HEK293T (cell line): ENCODE data around the gene FAM3C.

Experiments
- BHLHE40 ChIP-seq: fragments of 450-650 bp; IDR thresholded peaks from 2 replicates; pipeline ENCODE4 v1.6.1; 2016; ENCODE audit warnings: mild to moderate bottlenecking, moderate library complexity, borderline replicate concordance
- CTBP1 ChIP-seq: fragments of 450-650 bp; IDR thresholded peaks from 2 replicates; pipeline ENCODE4 v1.6.1; 2016; ENCODE audit warnings: borderline replicate concordance
- ELF4 ChIP-seq: fragments of 450-650 bp; IDR thresholded peaks from 2 replicates; pipeline ENCODE4 v1.6.1; 2017; ENCODE audit warnings: antibody characterized with exemption
- FOXA1 ChIP-seq: fragments of 450-650 bp; IDR thresholded peaks from 2 replicates; pipeline ENCODE4 v1.6.1; 2016; ENCODE audit warnings: mild to moderate bottlenecking
- FOXK2 ChIP-seq: fragments of 450-650 bp; IDR thresholded peaks from 2 replicates; pipeline ENCODE4 v1.6.1; 2016; ENCODE audit warnings: mild to moderate bottlenecking
- FOXM1 ChIP-seq: fragments of 450-650 bp; IDR thresholded peaks from 2 replicates; pipeline ENCODE4 v1.6.1; 2017; ENCODE audit warnings: mild to moderate bottlenecking, borderline replicate concordance
- HDGF ChIP-seq: fragments of 450-650 bp; IDR thresholded peaks from 2 replicates; pipeline ENCODE4 v1.6.1; 2017; ENCODE audit warnings: antibody characterized with exemption, borderline replicate concordance
- L3MBTL2 ChIP-seq: fragments of 450-650 bp; conservative IDR thresholded peaks from 2 replicates; pipeline ENCODE4 v1.6.1; 2016; ENCODE audit warnings: mild to moderate bottlenecking
- LEF1 ChIP-seq: fragments of 450-650 bp; IDR thresholded peaks from 2 replicates; pipeline ENCODE4 v1.6.1; 2017; ENCODE audit warnings: mild to moderate bottlenecking, borderline replicate concordance
- NFRKB ChIP-seq: fragments of 450-650 bp; IDR thresholded peaks from 2 replicates; pipeline ENCODE4 v1.6.1; 2016; ENCODE audit warnings: mild to moderate bottlenecking, moderate library complexity
- PKNOX1 ChIP-seq: fragments of 450-650 bp; IDR thresholded peaks from 2 replicates; pipeline ENCODE4 v1.6.1; 2016
- SP1 ChIP-seq: fragments of 450-650 bp; IDR thresholded peaks from 2 replicates; pipeline ENCODE4 v1.6.1; 2017
- SUZ12 ChIP-seq: fragments of 450-650 bp; IDR thresholded peaks from 2 replicates; pipeline ENCODE4 v1.6.1; 2016; ENCODE audit warnings: mild to moderate bottlenecking
- TARDBP ChIP-seq: fragments of 450-650 bp; IDR thresholded peaks from 2 replicates; pipeline ENCODE4 v1.6.1; 2016

- TF ChIP-seq FOXK2 = no peak
- TF ChIP-seq LEF1 = no peak
- TF ChIP-seq FOXM1 = no peak
- no peak for TF ChIP-seq NFRKB
- no peak for TF ChIP-seq FOXA1
- TF ChIP-seq SP1 = no peak
- no peak for TF ChIP-seq BHLHE40
- no peak for TF ChIP-seq L3MBTL2
- no peak for TF ChIP-seq CTBP1
- TF ChIP-seq SUZ12 = no peak
- no peak for TF ChIP-seq PKNOX1
- no peak for TF ChIP-seq ELF4
- TF ChIP-seq HDGF = no peak
- TF ChIP-seq TARDBP = no peak
Observed at GRCh38 chr7:121376979-121377378, 19.1 kb downstream of the FAM3C start.
